ENCODE measurements around the gene FMO1. TPM values are rescaled to one million over a fixed set of nuclear protein-coding genes. Genes with fewer than 3 reads are reported as not detected.
A peak's percentile ranks its signal among the peaks of the same experiment; 100 is the strongest.

FMO1 gene
- total RNA-seq, 6 donors from 2014 or later: 0.67 to 1.3 (median 0.83) TPM; not detected in 3

GRCh38 chr1:171310661-171311087 lies 62.4 kb downstream of the FMO1 start:
- Histone ChIP-seq H3K36me3 (no peaks in the 10 kb centered on the region), H3K4me1 (peaks cover 0 to 11% (median 5%) of the 10 kb centered on the region in 4 donors), H3K9me3 (no peaks in the 10 kb centered on the region), H3K27ac (no peak overlapping the region), H3K27me3 (no peaks in the 10 kb centered on the region), H3K4me3 (no peak overlapping the region)
- 52 to 68% methylated on average over 3 of the region's 3 CpGs for WGBS, 2 donors
- no peak for TF ChIP-seq POLR2AphosphoS5 (IDR thresholded peaks at IDR 0.05)
- ATAC-seq (ENCODE audit: low FRiP score in 2 of 2) (no peak), DNase-seq (no peak)

- no peak for TF ChIP-seq EP300 (IDR thresholded peaks at IDR 0.05)
- TF ChIP-seq POLR2A (IDR thresholded peaks at IDR 0.05): no peak
- TF ChIP-seq CTCF (IDR thresholded peaks at IDR 0.05): no peak
- no peak for TF ChIP-seq POLR2AphosphoS5 (IDR thresholded peaks at IDR 0.05)
- no peaks in the 10 kb centered on the region for H3K36me3 ChIP-seq
- no peak for DNase-seq
- H3K4me1 ChIP-seq: peaks cover 0 to 11% (median 5%) of the 10 kb centered on the region in 4 donors
- 78 to 84% methylated on average over 8 of the region's 8 CpGs for WGBS, 2 donors
- H3K4me3 ChIP-seq: no peak overlapping the region
- no peak for ATAC-seq (ENCODE audit: low FRiP score in 2 of 2)
- H3K27me3 ChIP-seq: no peaks in the 10 kb centered on the region
- no peaks in the 10 kb centered on the region for H3K9me3 ChIP-seq
- H3K27ac ChIP-seq: no peak overlapping the region
Observed at GRCh38 chr1:171311771-171312558, 63.7 kb downstream of the FMO1 start.

DNA sequence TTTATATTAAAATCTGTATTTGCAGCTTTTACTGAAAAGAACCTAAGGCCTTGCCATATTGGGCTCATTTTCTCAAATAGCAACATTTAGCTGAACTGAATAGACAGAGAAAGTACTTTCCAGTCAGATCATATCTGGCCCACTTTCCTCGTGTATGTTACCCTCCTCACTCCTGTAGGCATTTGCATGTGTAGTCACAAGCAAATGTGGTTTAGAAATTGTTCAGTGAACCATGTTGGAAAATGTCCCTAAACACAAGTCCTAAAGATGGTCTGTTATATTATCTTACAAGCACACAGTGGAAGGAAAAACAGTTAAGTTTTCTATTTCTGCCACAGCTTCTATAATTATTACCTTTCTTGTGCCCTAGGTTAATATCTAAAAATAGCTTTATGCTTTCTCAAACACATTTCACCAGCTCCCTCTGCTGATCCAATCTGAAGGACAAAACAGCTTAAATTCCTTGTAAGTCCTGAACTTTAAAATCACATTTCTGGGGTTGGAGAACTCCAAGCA lies 65.1 kb downstream of the FMO1 start:
- H3K4me1 ChIP-seq: peaks cover 0 to 11% (median 5%) of the 10 kb centered on the region in 4 donors
- H3K9me3 ChIP-seq: no peaks in the 10 kb centered on the region
- WGBS, 2 donors: 10 to 24% methylated on average over 1 of the region's 1 CpG
- H3K4me3 ChIP-seq: no peak overlapping the region
- TF ChIP-seq CTCF (IDR thresholded peaks at IDR 0.05): no peak
- TF ChIP-seq POLR2A (IDR thresholded peaks at IDR 0.05): no peak
- no peak for TF ChIP-seq EP300 (IDR thresholded peaks at IDR 0.05)
- no peak for TF ChIP-seq POLR2AphosphoS5 (IDR thresholded peaks at IDR 0.05)
- H3K36me3 ChIP-seq: peaks cover 0 to 3% (median 0%) of the 10 kb centered on the region in 4 donors
- no peak for DNase-seq
- H3K27ac ChIP-seq: peak overlapping the region; percentile 20 to 64 (median 38)
- H3K27me3 ChIP-seq: no peaks in the 10 kb centered on the region
- ATAC-seq (ENCODE audit: low FRiP score in 2 of 2): no peak

- H3K27me3 ChIP-seq: no peaks in the 10 kb centered on the region
- 0 to 1% methylated on average over 10 of the region's 10 CpGs for WGBS, 2 donors
- TF ChIP-seq POLR2A (IDR thresholded peaks at IDR 0.05): peak in 1 of 4 donors; percentile 54
- peak in 1 of 4 donors; percentile 62 for TF ChIP-seq EP300 (IDR thresholded peaks at IDR 0.05)
- peak; percentile 64 to 86 for TF ChIP-seq POLR2AphosphoS5 (IDR thresholded peaks at IDR 0.05)
- peak; percentile 66 to 92 (median 80) for TF ChIP-seq CTCF (IDR thresholded peaks at IDR 0.05)
- DNase-seq: peak in 1 of 2 donors; percentile 91
- no peaks in the 10 kb centered on the region for H3K9me3 ChIP-seq
- H3K36me3 ChIP-seq: peaks cover 0 to 5% (median 0%) of the 10 kb centered on the region in 4 donors
- H3K4me1 ChIP-seq: peaks cover 0 to 11% (median 5%) of the 10 kb centered on the region in 4 donors
- peak within 1 kb of the TSS in 3 of 4 donors; percentile 15 to 41 (median 40) for H3K4me3 ChIP-seq
- ATAC-seq (ENCODE audit: low FRiP score in 2 of 2): peak; percentile 100
- H3K27ac ChIP-seq: peak within 1 kb of the TSS; percentile 36 to 65 (median 50)
Observed at GRCh38 chr1:171313835-171314320, 65.6 kb downstream of the FMO1 start, which contains the start of gene FMO4. TSS of gene FMO4 (plus strand) at chr1:171314183. CDS start at chr1:171319826, 5,643 bp downstream.

GRCh38 chr1:171329251-171329650 lies 81.0 kb downstream of the FMO1 start:
- ATAC-seq (ENCODE audit: low FRiP score in 2 of 2): no peak
- DNase-seq: no peak
- Histone ChIP-seq H3K36me3 (no peaks in the 10 kb centered on the region), H3K4me1 (no peaks in the 10 kb centered on the region), H3K27ac (no peak overlapping the region), H3K4me3 (no peak overlapping the region), H3K27me3 (no peaks in the 10 kb centered on the region), H3K9me3 (no peaks in the 10 kb centered on the region)
- TF ChIP-seq POLR2AphosphoS5 (IDR thresholded peaks at IDR 0.05) (no peak), POLR2A (IDR thresholded peaks at IDR 0.05) (no peak)
- WGBS, 2 donors: 94 to 100% methylated on average over 4 to 7 of the region's 7 CpGs

Data from upper lobe of left lung (tissue), 6 donors.